Left renal cortex interstitium (tissue), 4 donors: Measurements from ENCODE around the gene CFAP20DC. TPM values are rescaled to one million over a fixed set of nuclear protein-coding genes. Genes with fewer than 3 reads are reported as not detected.
"Not testable (repeated sequence)": the region's sequence is repeated elsewhere in the genome, so short reads cannot be mapped to it uniquely, and the experiment has no call there.

Experiments used
- DNase-seq, 4 donors: peaks; one replicate each; pipeline ENCODE4 v3.0.0-alpha.2; 2013; ENCODE audit warnings: low read depth in 4 of 4, low spot score in 2 of 4, missing footprints in 1 of 4
- polyA plus RNA-seq, 4 donors: library from polyadenylated mRNA; unstranded; fragments of 120-200 nt; gene quantifications; one replicate each; pipeline ENCODE4 v1.2.1, GENCODE V29; 2013; ENCODE audit not compliant: insufficient read length in 4 of 4

CFAP20DC gene
- polyA plus RNA-seq, 4 donors = 3.9 to 4.6 (median 4.2) TPM

GRCh38 chr3:58754074-58754473, 295.8 kb downstream of the CFAP20DC start:
- no peak for DNase-seq

- no peak for DNase-seq
These were observed 297.8 kb downstream of the CFAP20DC start for GRCh38 chr3:58751882-58752567.

- no peak for DNase-seq
These were observed 298.6 kb downstream of the CFAP20DC start for GRCh38 chr3:58751235-58751634.

GRCh38 chr3:58749948-58750347, 299.9 kb downstream of the CFAP20DC start:
- no peak for DNase-seq

- DNase-seq = no peak
These were observed 301.8 kb downstream of the CFAP20DC start for GRCh38 chr3:58748024-58748423.

GRCh38 chr3:58746758-58747157, 303.1 kb downstream of the CFAP20DC start:
- DNase-seq = no peak

- DNase-seq = no peak
These were observed 306.5 kb downstream of the CFAP20DC start for GRCh38 chr3:58743296-58743695.

- DNase-seq = no peak
These were observed 307.6 kb downstream of the CFAP20DC start for GRCh38 chr3:58742239-58742638.

GRCh38 chr3:58737644-58738043, 312.2 kb downstream of the CFAP20DC start:
- DNase-seq = no peak

- DNase-seq = no peak
These were observed 318.2 kb downstream of the CFAP20DC start for GRCh38 chr3:58731673-58732072.

GRCh38 chr3:58728723-58729122, 321.1 kb downstream of the CFAP20DC start:
- DNase-seq = no peak

- no peak for DNase-seq
These were observed 324.4 kb downstream of the CFAP20DC start for GRCh38 chr3:58725326-58725853.

GRCh38 chr3:58724336-58724735, 325.5 kb downstream of the CFAP20DC start:
- no peak for DNase-seq

- no peak for DNase-seq
These were observed 326.7 kb downstream of the CFAP20DC start for GRCh38 chr3:58723173-58723572.

GRCh38 chr3:58722561-58722960, 327.3 kb downstream of the CFAP20DC start:
- peak in 2 of 4 donors; percentile 16 to 26 for DNase-seq

GRCh38 chr3:58720526-58720925, 329.3 kb downstream of the CFAP20DC start:
- no peak for DNase-seq

GRCh38 chr3:58719684-58720083, 330.1 kb downstream of the CFAP20DC start:
- no peak for DNase-seq

- no peak for DNase-seq
These were observed 336.0 kb downstream of the CFAP20DC start for GRCh38 chr3:58713715-58714401.

GRCh38 chr3:58711871-58712270, 338.0 kb downstream of the CFAP20DC start:
- DNase-seq = no peak

GRCh38 chr3:58708983-58709382, 340.8 kb downstream of the CFAP20DC start:
- DNase-seq = not testable (repeated sequence)

GRCh38 chr3:58708116-58708791, 341.6 kb downstream of the CFAP20DC start:
- DNase-seq = no peak
